Ectodermal cell (in vitro differentiated cells): ENCODE results near the gene TMEM45A.
"Not testable (repeated sequence)": the region's sequence is repeated elsewhere in the genome, so short reads cannot be mapped to it uniquely, and the experiment has no call there.

ENCODE experiments used
- H3K27ac ChIP-seq: 2 replicates; pipeline ENCODE4 v1.7.0; 2013; ENCODE audit warnings: mild to moderate bottlenecking, low read depth, low read length; ENCODE audit not compliant: insufficient read depth, poor library complexity, severe bottlenecking
- H3K27me3 ChIP-seq: 2 replicates; pipeline ENCODE4 v1.7.0; 2013; ENCODE audit warnings: mild to moderate bottlenecking, low read length; ENCODE audit not compliant: insufficient read depth, control insufficient read depth, poor library complexity, severe bottlenecking
- H3K36me3 ChIP-seq: one replicate; pipeline ENCODE4 v1.7.0; 2013; ENCODE audit warnings: low read length; ENCODE audit not compliant: control insufficient read depth, insufficient read depth
- H3K4me1 ChIP-seq: one replicate; pipeline ENCODE4 v1.7.0; 2013; ENCODE audit warnings: low read length; ENCODE audit not compliant: control insufficient read depth, insufficient read depth
- H3K4me3 ChIP-seq: 2 replicates; pipeline ENCODE4 v1.7.0; 2013; ENCODE audit warnings: low read depth, low read length, control low read depth; ENCODE audit not compliant: insufficient read depth
- H3K9me3 ChIP-seq: 2 replicates; pipeline ENCODE4 v1.7.0; 2013; ENCODE audit warnings: mild to moderate bottlenecking, low read length, moderate library complexity; ENCODE audit not compliant: control insufficient read depth
- WGBS, 2 experiments: methylation state at CpG; one replicate each; pipeline ENCODE4 v1.1.7; 2013; ENCODE audit warnings: missing lambda C conversion rate in 2 of 2; 5-methylcytosine and 5-hydroxymethylcytosine counted together

Gene TMEM45A

DNA sequence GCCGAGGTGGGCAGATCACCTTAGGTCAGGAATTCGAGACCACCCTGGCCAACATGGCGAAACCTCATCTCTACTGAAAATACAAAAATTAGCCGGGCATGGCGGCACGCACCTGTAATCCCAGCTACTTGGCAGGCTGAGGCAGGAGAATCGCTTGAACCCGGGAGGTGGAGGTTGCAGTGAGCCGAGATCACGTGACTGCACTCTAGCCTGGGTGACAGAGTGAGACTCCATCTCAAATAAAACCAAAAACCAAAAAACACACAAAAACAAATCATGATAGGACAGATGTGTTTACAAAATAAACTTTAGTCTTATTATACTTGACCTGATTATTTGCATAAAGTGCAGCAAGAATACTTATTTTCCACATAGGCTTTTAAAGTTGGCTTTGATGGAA lies 89.7 kb downstream of the TMEM45A start:
- not testable (repeated sequence) for H3K4me3 ChIP-seq, H3K4me1 ChIP-seq, H3K36me3 ChIP-seq, H3K9me3 ChIP-seq, H3K27ac ChIP-seq, H3K27me3 ChIP-seq
- 93 to 94% methylated on average over 10 of the region's 10 CpGs for WGBS, 2 experiments

DNA sequence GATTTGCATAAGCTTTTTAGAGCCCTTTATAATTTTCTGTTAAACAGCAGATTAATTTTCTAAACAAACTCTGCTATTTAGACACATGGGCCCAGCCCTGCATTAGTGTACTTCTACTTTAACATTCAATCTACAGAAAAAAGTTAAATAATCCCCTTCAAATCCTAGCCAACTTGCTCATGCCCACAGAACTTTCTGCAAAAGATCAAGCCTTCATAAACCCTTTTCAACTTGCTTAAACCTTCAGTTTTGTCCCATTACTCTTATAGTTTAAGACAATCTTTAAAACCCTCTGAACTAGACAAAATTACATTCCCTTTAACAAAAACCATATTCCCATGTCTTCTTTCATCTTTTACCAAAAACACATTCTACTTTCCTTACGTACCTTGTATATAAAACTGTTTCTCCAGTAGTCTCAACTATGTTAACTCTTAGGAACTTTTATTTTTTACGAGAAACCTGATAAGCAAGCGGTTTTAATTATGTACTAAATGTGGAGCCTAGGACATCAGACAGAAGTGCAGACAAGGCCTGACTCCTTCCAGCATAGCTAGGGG lies 91.8 kb downstream of the TMEM45A start:
- no peaks in the 10 kb centered on the region for H3K36me3 ChIP-seq
- no peaks in the 10 kb centered on the region for H3K27me3 ChIP-seq
- no peak overlapping the region for H3K27ac ChIP-seq
- H3K4me1 ChIP-seq, result no peaks in the 10 kb centered on the region
- no peak overlapping the region for H3K4me3 ChIP-seq
- H3K9me3 ChIP-seq, result no peaks in the 10 kb centered on the region
- 96 to 97% methylated on average over 3 of the region's 3 CpGs for WGBS, 2 experiments

DNA sequence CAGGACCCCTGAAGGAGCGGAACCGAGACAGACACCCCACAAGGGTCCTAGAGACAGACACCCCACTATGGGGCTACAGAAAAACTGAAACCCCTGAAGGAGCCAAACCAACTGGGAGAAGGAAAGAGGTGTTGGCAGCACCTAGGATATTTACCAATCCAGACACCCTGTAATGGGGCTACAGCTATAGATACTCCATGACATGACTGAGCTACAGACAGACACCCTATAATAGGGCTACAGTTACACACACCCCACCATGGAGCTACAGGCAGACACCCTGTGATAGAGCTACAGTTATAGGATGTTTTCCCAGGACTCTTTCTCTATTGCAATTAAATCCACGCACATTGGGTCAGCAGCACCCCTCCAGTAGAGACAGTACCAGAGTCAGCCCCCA lies 94.4 kb downstream of the TMEM45A start:
- no peak overlapping the region for H3K27ac ChIP-seq
- 95 to 96% methylated on average over 3 of the region's 3 CpGs for WGBS, 2 experiments
- H3K36me3 ChIP-seq, result no peaks in the 10 kb centered on the region
- H3K4me3 ChIP-seq, result no peak overlapping the region
- no peaks in the 10 kb centered on the region for H3K27me3 ChIP-seq
- H3K9me3 ChIP-seq, result no peaks in the 10 kb centered on the region
- no peaks in the 10 kb centered on the region for H3K4me1 ChIP-seq

DNA sequence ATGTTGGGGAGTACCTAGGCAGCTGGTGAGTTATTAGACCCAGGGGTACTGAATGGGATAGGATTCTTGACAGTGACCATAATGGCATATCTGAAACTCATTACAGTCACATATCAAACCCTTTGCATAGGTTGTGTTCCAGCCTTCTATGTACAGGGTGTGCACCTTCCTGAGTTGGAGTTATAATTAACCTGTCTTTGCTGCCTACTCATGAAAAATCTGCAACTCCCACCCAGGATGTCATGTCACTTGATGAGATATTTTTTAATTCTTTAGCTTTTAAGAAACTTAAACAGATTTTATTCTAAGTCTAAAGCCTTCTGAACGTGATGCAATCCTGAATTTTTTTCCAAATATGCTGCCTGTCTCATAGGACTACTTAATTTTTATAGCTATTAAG lies 95.8 kb downstream of the TMEM45A start:
- Histone ChIP-seq H3K27ac (no peak overlapping the region), H3K36me3 (no peaks in the 10 kb centered on the region), H3K9me3 (no peaks in the 10 kb centered on the region), H3K4me3 (no peak overlapping the region), H3K27me3 (no peaks in the 10 kb centered on the region), H3K4me1 (no peaks in the 10 kb centered on the region)
- WGBS, 2 experiments, result 100% methylated on average over 1 of the region's 1 CpG; no CpG with 5 or more reads in 1 of the 2 experiments

DNA sequence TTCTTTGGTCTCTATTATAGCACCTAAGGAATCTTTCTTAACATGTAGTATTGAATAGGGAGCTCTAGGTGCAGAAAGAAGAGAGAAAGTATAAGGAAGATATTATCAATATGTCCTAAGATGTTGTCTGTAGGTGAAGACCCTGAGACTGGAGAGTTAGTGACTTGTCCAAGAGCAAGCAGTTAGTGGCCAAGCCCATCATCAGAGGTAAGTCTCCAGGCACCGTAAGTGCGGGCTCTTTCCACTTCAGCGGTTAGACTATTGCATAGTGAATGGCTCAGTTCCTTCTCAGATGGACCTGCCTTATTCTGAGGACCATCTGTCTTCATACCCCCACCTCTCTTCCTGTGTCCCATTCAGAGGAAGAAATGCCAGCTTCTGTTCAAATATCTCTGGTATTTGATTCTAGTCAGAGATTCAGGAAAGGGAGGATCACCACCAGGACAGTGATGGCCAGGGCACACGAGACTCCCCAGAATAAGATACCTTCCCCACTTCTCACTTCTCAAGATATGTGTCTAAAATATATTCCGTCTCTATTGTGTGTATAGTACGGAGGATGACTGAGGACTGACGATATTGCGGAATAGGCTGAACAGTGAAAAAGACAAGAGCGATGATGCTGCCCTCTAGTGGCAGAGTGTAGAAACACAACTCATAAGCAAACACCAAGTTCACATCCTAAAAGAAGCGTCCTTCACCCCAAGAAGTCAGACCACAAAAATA lies 97.9 kb downstream of the TMEM45A start:
- Histone ChIP-seq H3K4me1 (no peaks in the 10 kb centered on the region), H3K27me3 (no peaks in the 10 kb centered on the region), H3K27ac (no peak overlapping the region), H3K9me3 (no peaks in the 10 kb centered on the region), H3K36me3 (no peaks in the 10 kb centered on the region), H3K4me3 (no peak overlapping the region)
- WGBS, 2 experiments, result 43 to 51% methylated on average over 6 to 8 of the region's 10 CpGs

DNA sequence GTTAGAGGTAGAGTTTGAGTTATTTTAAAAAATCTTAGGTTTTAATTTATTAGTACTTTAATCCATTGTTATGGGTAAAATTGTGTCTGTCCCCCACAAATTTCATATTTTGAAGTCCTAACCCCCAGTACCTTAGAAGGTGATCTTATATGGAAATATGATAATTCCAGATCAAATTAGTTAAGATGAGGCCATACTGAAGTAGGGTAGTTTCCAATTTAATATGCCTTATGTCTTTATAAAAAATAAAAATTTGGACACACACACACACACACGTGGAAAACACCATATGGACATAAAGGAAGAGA lies 98.4 kb downstream of the TMEM45A start:
- H3K4me3 ChIP-seq, result no peak overlapping the region
- no peaks in the 10 kb centered on the region for H3K4me1 ChIP-seq
- no peak overlapping the region for H3K27ac ChIP-seq
- no peaks in the 10 kb centered on the region for H3K36me3 ChIP-seq
- WGBS, 2 experiments, result 40% methylated on average over 1 of the region's 1 CpG; no CpG with 5 or more reads in 1 of the 2 experiments
- H3K9me3 ChIP-seq, result no peaks in the 10 kb centered on the region
- no peaks in the 10 kb centered on the region for H3K27me3 ChIP-seq

DNA sequence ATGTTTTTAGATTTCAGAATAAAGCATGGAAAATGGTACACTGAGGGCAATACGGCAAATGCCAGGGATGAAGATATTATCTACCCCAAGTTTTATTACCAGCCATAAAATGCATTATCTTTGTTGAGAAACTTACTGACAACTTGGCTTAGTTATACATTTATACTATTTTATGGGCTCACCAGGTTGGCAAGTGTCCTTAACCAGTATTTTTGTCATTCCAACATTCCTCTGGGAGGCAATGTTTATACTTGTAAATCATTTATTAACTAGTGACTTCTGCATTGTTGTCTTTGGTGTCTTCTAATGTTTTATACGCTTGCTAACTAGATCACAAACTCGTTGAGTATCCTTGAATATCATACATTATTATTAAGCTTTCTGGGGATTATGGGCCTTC lies 99.0 kb downstream of the TMEM45A start:
- no peaks in the 10 kb centered on the region for H3K4me1 ChIP-seq
- H3K9me3 ChIP-seq, result no peaks in the 10 kb centered on the region
- H3K27me3 ChIP-seq, result no peaks in the 10 kb centered on the region
- no peak overlapping the region for H3K4me3 ChIP-seq
- 84 to 93% methylated on average over 2 to 3 of the region's 3 CpGs for WGBS, 2 experiments
- no peak overlapping the region for H3K27ac ChIP-seq
- H3K36me3 ChIP-seq, result no peaks in the 10 kb centered on the region

DNA sequence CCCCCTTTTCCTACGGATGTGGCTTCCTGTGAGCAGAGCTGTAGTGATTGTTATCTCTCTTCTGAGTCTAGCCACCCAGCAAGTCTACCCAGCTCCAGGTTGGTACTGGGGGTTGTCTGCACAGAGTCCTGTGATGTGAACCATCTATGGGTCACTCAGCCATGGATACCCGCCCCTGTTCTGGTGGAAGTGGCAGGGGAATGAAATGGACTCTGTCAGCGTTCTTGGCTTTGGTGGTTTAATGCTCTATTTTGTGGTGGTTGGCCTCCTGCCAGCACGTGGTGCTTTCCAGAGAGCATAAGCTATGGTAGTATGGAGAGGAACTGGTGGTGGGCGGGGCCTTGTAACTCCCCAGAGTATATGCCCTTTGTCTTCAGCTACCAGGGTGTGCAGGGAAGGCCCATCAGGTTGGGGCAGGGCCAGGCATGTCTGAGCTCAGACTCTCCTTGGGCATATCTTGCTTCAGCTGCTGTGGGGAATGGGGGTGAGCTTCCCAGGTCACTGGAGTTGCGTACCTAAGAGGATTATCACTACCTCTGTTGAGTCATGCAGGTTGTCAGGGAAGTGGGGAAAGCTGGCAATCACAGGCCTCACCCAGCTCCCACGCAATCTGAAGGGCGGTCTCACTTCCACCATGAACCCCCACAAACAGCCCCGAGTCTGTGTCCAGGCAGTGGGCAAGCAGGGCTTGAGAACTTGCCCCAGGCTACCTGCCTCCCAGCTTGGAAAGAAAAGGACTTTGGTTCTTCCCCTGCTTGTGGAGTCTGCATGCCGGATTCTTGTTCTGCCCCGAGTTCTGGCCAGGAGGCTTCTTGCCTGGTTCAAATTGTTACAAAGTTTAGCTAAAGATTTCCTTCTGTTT lies 108.0 kb downstream of the TMEM45A start:
- Histone ChIP-seq H3K27me3 (no peaks in the 10 kb centered on the region), H3K4me3 (no peak overlapping the region), H3K27ac (no peak overlapping the region), H3K9me3 (no peaks in the 10 kb centered on the region), H3K36me3 (no peaks in the 10 kb centered on the region), H3K4me1 (peaks cover under 1% of the 10 kb centered on the region)
- 86 to 87% methylated on average over 11 of the region's 11 CpGs for WGBS, 2 experiments

DNA sequence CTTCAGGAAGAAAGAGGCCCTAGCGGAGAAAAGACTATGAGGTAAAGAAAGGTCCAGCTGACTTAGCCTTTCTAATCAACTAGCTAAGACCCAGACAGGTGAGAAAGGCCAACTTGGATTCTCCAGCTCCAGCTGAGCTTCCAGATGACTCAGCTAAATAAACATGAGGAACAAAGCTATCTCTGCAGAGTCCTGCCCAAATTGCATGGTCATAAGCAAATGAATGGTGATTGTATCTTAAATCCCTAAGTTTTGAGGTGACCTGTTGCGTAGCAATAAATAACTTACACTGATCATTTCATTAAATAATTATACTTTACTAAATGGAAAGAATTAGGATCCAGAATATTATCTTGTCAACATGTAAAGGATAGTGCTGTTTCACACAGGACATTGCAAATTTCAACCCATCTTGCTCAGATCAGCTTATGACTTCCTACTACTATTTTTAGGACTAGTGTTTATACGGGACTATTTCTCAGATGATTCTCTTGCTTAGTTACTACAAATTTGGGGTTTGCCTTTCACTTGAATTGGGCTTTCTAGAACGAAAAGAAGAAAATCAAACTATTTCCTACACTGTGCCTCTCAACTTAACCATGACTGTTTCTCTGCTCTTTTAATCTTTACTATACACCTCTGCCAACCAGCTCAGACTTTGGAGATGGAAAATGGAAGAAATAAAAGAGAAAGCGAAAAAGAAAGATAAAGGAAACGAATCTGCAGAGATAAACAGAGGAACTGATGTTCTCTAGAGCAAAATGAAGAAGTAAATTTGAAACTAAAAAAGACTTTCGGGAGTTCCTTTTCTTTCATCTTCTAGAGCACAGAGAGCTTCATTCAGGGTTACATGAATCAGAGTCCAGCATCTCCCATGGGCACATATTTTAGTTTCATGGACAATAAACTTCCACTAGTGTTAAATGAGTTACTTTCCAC lies 110.4 kb downstream of the TMEM45A start:
- Histone ChIP-seq H3K4me1 (peaks cover 2% of the 10 kb centered on the region), H3K9me3 (no peaks in the 10 kb centered on the region), H3K4me3 (no peak overlapping the region), H3K27me3 (no peaks in the 10 kb centered on the region), H3K27ac (no peak overlapping the region), H3K36me3 (no peaks in the 10 kb centered on the region)
- whole genome bisulfite sequencing, 2 experiments, result 58 to 62% methylated on average over 6 of the region's 7 CpGs
